ENCODE data around the gene GRM4.

The GRM4 gene

DNA sequence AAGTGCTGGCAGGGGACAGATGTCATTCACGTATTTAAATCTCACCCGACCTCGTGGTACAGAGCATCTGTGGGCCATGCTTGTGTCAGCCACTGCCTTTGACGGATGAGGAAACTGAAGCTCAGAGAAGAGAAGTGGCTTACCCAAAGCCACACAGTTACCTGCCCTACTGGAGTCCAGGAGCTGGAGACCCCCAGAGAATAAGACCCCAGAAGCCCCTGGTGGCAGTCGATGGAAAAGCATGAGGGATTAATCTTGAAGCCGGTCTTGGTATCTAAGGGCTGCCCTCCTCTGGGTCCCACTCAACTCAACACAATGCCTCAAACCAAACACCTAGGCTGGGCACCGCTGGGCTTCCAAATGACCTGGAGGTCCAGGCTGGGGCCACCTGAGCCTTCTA is 83.1 kb downstream of the GRM4 start:
- no peak for DNase-seq (ENCODE audit: low spot score)

DNA sequence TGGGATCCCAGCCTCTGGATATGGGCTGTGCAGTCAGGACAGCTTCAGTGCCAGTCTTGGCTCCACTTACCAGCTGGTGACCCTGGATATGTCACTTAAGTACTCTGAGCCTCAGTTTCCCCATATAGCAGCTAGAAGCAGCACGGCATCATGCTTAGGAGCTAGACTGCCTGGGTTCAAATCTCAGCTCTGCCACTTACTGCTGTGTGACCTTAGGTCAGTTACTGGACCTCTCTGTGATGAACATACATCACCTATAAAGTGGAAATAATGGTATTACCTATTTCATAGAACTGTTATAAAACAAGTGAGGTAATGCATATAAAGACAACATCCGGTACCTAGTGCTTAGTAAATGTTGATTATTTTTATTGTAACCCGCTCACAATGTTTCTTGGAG is 83.7 kb downstream of the GRM4 start:
- DNase-seq (ENCODE audit: low spot score) = no peak

DNA sequence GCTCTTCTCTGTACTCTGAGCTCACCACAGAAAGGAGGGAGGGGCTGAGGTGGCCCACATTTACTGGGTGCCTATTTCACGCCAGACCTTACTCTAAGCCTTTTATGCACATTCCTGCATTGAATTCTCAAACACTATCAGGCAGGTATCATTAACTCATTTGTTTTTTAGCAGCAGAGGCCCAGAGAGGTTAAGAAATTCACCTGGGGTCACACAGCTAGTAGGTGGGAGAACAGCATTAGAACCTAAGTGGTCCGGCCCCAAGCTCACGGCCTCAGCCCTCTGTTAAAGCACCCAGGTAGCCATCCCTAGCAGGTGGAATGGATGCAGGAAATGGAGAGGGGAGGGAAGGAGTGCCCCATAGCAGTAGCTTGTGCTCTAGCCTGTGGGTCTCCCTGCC is 84.5 kb downstream of the GRM4 start:
- no peak for DNase-seq (ENCODE audit: low spot score)

DNA sequence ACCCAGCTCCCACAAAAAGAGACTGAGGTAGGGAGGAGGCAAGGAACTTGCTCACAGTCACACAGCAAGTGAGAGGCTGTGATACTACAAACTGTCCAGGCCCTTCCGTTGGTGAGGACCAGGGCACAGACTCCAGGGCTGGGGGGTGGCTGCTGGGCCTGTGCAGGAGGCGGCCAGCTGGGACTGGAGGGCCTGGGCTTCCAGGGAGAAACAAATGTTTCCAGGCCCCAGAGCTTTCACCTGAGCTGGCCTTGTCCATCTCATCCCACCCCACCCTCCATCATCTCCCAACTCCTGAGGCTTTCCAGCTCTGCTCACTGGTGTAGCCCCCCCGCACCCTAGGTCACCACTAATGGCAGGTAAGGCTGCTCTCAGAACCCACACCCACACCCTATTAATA is 86.0 kb downstream of the GRM4 start:
- DNase-seq (ENCODE audit: low spot score) = no peak

DNA sequence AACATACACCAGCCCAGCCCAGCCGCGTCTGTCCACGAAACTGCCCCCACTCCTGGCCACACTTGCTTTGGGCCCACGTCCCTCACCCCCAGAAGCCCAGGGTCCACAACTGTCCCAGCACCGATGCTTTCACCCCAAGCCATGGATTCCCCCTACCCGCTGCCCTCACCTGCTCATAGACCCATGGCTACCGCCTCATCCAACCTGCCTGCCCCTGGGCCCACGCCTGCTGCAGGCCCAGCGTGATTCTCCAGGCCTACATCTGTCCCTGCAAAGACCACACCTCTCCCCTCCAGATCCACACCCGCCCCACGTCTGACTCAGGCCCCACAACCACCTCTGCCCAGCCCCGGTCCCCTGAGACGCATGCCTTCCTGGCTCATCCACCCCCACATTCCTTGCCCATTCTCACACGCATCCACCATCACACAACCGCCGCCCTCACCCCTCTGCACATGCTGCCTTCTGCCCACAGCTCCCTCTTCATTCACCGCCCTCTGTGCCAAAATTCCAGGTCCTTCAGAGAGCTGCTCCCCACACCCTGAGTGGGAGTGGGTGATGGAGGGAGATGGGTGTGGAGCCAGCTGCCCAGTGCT is 86.7 kb downstream of the GRM4 start:
- no peak for DNase-seq (ENCODE audit: low spot score)

DNA sequence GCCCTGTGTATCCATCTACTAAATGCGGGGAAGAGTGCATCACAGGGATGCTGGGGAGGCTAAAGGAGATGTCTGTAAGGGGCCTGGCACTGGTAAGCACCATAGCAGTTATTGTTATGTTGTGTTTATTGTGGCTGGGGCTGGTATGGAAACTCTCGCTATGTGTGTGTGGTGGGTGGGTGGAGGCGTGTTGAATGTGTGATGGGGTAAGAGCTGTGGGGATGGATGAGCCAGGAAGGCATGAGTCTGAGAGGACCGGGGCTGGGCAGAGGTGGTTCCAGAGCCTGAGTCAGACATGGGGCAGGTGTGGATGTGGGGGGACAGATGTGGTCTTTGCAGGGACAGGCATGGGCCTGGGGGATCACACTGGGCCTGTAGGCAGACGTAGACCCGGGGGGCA is 88.1 kb downstream of the GRM4 start:
- DNase-seq (ENCODE audit: low spot score) = no peak

DNA sequence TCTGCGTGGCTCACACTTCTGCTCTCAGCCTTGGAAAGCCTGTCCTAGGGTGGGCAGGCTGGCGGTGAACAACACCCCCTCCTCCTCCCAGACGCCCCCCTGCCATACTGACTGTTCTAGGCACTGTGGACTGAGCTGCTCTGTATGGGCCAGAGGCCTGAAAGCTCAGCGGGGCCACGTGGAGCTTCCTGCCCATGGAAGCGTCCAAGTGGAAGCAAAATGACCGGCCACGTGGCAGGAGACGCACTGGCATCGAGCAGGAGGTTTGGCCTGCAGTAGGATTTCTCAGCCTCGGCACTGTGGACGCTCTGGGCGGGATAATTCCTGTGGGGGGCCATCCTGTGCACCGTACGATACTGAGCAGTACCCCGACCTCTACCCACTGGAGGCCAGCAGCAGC is 88.7 kb downstream of the GRM4 start:
- DNase-seq (ENCODE audit: low spot score) = no peak

DNA sequence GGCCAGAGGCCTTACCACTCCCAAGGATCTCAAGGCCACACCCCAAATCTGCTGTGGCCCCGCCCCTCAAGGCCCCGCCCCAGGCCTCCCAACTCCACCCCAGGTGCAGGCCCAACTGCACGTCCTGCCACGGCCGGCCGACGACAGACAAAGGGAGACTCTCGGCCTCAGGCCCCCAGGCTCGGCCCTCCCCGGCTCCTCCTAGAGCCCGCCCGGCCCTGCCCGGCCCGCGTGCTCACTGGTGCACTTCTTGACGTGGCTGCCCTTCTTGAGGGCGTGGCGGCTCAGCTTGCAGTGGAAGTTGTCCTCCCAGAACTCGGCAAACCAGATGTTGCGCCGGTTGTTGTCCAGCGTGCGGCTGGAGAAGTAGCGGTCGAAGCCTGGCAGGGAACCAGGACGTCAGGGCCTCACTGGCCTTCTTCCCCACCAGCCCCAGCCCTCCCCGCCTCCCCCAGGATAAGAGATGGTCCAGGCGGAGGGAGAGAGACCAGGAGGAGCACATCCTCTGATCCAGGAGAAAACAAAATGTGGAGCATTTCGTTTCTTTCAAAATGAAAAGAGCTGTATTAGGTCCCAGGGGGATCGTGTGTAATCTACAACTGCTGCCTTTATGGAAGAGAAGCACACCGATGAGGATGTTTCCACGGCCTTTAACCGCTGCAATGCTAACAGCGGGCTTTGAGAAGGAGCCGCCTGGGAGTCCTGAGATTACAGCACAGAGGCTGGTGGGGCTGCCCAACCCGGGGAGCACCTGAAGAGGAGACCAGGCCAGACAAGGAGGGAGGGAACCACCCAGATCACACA is 89.4 kb downstream of the GRM4 start:
- DNase-seq (ENCODE audit: low spot score) = peak; percentile 94

DNA sequence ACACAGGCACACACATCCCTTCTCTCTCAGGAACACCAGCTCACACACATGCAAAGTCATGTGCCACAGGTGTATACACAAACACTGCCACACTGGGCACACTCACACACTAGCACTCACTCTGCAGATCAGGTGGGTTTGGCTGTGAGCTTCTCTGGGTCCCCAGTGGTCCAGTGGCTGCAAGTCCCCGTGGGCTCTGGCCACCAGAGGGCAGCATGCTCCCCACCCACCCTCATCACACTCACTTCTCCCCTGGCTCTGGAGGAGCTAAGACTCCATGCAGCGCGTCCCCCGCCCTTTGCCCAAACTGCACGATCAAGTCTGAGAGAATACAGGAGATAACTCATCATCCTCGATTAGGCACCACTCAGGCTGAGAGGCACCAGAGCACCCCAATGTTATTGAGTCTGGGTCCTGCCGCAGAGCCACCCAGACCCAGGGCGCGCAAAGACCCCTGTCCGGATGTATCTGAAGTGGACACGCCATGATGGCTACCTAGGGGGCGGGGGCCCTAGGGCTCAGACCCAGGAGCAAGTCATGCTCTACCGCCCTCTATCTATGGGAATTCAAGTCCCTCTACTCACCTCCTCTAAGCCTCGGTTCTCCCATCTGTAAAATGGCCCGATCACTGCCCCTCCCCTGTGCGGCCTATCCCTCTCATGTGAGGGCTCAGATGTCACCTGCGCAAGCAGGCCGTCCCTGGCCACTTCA is 90.5 kb downstream of the GRM4 start:
- DNase-seq (ENCODE audit: low spot score) = peak; percentile 84

DNA sequence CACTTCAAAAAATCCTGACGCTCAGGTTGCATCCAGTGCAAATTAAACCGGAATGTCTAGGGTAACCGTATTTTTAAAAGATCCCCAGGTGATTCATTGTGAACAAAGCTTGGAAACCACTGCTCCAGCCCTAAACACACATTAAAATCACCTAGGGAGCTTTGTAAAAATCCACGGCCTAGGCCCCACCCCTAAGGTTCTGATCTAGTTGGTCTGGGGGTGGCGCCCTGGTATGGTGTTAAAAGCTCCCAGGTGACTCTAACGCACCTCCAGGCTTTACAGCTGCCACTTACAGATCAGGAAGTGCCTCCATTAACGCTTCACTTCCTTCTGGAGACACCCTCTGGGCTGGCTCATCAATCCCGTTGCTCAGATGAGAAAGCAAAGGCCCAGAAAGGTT is 92.2 kb downstream of the GRM4 start:
- no peak for DNase-seq (ENCODE audit: low spot score)

DNA sequence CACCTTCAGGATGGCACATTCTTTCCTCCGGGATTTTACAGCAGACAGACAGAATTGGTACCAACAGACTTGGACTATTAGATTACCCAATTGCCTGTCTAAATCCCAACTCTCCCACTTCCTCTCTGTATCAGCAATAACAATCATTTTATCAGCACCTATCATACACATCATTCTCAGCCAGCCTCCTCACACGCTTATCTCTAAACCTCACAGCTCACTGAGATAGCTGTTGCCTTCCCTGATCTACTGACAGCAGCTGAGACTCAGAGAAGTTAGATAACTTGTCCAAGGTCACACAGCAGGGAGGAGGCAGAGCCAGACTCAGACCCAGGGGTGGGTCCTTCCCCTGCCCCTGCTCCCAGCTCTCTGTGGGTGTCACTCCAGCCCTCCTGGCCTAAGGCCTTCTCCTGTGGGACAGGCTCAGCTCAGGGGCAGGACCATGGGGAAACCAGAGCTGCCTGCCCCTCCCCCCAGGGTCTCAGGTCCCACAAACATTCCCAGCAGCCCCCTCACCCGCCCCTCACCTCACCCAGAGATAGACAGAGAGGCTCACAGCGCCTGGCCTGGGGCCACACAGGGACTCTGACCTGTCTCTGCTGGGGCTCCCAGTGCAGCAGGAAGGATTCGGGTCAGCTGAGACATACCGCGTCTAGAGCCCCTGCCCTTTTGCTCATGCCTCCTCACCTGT is 92.8 kb downstream of the GRM4 start:
- no peak for DNase-seq (ENCODE audit: low spot score)

DNA sequence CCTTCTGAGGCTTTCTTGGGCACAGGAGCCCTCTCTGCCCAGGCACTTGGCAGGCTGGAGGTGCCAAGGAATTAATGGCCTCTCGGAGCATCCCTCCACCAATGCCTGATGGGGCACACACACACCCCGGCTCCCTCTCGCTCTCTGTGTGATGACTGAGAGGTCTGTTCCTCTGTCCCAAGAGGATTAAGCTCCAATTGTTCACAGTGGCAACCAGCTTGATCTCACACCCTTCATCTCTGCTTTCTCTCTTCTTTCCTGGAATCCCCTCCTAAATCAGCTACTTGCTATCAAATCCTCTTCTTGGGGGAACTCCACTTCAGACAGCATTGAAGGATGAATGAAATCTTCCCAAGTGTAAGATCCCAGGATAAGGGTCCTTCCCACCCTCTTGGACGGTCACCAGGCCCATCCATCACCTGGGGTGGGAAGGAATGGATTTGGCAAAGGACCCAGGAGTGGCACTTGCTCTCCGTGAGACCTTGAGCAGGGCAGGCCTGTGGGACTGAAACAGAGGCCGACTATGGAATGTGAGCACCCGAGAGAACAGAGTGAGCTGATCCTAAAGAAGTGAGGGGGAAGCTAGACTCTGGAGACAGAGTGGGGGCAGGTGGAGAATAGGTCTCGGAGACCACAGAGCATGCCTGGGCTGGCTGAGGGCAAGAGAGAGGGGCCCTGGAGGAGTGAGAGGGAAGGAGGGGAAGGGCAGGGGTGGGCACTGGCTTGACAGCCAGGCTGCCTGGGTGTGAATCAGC is 93.6 kb downstream of the GRM4 start:
- no peak for DNase-seq (ENCODE audit: low spot score)

DNA sequence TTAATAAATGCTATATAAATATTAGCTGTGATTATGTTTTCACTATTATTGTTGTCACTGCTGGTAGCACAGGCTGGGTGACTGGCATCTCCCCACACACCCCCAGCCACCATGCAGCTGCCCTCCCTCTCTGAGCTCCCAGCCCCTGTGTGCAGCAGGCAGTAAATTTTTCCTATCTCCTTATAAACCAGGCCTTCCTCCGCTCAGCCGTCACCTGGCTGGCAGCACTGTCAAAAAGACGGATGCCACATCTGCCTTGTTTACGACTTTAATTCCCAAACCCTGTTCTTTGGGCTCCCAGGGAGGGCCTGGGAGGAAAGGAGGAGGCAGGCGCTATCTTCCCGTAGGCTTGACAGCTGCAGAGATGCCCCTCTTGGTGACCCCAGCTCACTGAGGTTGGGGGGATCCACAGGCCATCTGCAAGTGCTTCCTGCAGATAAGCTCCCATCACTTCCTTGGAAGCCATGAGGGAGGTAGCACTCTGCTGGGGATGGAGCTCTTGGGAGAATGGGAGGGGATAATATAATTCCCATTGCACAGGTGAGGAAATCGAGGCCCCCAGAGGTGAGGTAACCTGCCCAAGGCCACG is 94.5 kb downstream of the GRM4 start:
- no peak for DNase-seq (ENCODE audit: low spot score)

DNA sequence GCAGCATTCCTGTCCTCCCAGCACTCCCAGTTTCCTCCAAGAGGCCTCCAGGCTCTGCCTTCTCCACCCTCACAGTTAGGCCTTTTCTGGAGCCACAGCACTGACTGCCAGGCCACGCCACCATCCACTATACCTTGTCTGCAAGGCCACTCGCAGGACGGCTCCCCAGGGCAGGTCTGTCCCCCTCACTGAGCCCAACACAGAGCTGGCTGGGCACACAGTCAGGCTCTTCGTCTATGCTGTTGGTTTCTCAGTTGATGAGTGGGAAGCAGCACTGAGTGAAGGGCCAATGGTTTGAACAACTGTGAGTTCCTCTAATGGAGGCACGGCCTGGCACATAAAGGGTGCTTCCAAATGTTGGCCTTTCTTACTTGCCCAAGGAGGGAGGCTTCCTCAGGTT is 95.2 kb downstream of the GRM4 start:
- DNase-seq (ENCODE audit: low spot score) = no peak

DNA sequence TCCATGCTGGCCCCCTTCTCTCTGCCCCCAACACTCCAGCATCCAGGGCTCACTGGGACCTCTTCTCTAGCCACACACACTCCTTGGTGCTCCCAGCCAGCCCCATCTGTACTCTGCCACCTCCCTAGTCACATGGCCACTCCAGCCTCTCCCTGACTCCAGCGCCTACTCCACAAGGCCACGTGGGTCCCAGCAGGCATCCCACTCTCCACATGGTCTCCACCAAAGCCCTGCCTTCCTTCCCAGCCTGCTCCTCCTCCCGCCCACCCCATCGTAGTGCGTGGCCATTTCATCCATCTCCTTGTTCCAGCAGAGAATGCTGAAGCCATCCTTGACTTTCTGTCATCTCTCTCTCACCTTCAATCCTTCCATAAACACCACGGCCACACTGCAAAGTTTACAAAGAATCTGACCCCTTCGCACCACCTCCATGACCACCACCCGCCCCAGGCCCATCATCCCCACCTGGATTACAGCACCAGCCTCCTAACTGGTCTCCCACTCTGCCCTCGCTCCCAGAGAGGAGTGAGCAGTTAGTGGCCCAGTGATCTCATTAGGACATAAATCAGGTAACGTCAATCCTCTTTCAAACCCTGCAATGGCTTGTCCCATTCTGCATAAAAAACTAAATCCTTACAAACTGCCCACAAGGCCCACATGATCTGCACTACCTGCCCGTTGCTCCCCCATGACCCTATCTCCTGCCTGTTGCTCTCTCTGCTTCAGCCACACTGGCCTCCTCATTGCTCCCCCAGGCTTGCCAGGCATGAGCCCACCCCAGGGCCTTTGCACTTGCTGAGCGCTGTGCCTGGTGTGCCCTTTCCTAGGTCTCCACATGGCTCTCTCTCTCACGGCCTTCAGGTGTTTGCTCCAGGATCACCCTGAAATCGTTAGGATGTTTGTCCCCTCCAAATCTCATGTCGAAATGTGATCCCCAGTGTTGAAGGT is 96.2 kb downstream of the GRM4 start:
- no peak for DNase-seq (ENCODE audit: low spot score)

DNA sequence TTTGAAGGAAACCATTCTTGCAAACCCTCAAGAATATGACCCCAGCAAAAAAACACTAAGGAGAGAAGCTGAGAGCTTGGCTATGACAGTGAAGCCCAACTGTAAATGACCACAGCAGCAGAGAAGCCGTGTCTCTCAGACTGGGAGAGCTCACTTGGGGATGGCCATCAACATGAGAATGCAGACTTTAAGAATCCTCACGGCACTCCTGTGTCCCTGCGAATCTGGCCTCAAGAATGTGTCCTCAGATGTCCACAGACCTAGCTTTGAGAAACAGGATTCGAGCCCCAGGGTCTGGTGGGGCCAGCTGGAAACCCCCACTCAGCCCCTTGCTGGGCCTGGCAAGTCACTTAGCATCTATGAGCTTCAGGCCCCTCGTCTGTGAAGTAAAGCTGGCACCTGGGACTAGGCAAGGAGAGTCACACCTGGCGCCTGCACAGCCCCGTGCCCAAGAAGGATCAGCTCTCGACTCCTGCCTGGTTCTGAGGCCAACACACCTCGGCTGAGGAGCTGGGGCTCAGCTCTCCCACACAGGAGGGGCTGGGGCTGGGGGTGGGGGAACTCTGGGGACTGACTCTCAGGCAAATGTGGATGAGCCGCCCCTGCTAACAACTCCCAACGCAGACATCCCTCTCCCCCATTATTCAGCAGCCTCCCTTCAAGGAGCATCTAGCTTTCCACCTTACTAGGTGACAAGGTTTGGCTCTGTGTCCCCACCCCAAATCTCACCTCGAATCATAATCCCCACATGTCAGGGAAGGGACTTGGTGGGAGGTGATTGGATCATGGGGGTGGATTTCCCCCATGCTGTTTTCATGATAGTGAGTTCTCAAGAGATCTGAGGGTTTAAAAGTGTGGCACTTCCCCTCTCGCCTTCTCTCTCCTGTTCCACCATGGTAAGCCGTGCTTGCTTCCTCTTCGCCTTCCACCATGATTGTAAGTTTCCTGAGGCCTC is 97.7 kb downstream of the GRM4 start:
- no peak for DNase-seq (ENCODE audit: low spot score)

DNA sequence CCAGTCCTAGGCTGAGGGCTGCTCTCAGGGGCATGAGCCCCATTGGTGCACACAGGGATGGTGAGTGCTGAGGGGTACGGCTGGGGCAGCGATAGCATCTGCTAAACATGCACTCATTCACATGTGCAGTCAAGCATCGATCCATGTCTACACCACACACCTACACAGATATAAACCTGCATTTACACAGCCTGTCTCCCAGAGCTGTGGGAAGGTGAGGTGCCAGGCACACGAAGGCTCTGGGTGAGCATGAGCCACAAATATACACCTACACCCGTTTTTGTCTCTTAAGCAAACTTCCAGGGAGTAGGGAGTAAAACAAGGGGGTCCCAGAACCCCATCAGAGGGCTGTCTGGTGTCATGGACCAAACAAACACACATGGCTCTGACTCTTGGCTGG is 99.3 kb downstream of the GRM4 start:
- DNase-seq (ENCODE audit: low spot score) = no peak

DNA sequence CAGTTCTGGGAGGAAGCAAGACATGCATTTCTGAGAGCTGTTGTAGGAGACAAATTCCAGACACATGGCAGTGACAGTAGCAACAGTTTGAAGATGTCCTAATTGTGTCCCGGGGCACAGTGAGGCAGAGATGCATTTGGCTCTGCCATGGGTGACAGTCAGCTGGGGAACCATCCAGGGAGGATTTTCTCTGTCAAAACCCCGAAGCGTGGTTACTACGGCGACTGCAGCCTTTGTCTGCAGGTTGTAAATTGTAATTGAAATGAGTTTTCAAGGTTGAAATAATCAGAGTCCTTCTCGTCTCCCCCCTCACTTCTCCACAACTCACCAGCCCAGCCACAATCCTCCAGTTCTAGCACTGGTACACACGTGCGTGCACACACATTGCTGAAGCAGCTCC is 100.1 kb downstream of the GRM4 start:
- no peak for DNase-seq (ENCODE audit: low spot score)

DNA sequence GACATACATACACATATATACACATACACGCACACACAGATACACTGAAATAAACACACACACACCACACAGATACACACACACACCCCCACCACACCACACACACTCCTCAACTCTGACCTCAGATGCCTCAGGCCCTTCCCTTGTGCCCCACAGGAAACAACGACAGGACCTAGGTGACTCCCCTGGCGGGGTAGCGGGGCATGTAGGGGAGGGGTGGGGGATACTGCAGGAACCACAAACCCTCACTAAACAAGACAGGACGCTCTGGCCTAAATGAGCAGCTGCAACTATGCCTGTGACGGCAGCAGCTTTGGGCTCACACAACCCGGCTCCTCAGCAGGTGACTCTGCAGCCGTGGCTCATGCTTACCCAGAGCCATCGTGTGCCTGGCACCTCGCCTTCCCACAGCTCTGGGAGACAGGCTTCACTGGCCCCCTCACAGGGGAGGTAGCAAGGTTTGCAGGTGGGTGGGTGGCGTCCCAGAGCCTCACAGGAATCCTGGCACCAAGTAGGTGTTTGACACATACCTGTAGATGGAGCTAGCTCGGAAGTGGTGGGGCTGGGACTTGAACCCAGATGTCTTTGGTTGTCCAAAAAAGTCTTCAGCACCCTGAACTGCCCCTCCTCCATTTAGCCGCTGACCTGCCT is 100.8 kb downstream of the GRM4 start:
- no peak for DNase-seq (ENCODE audit: low spot score)

Data from ecto neural progenitor cell (in vitro differentiated cells).